LNCaP clone FGC (cell line): ENCODE results near the gene COL8A1.

Experiments used
- DNase-seq: peaks from one replicate; pipeline ENCODE4 v3.0.0-alpha.2; 2011; ENCODE audit warnings: low read depth
- H3K4me3 ChIP-seq: 2 replicates; pipeline ENCODE4 v1.5.1; 2011; ENCODE audit warnings: mild to moderate bottlenecking, low read depth, low read length, control low read depth
- TF ChIP-seq, protein P1 (sequence below): IDR thresholded peaks from 2 replicates; pipeline ENCODE4 v1.5.1; 2012; ENCODE audit warnings: mild to moderate bottlenecking; ENCODE audit not compliant: control insufficient read depth, insufficient read depth; ENCODE audit errors: extremely low read depth

COL8A1 gene

DNA sequence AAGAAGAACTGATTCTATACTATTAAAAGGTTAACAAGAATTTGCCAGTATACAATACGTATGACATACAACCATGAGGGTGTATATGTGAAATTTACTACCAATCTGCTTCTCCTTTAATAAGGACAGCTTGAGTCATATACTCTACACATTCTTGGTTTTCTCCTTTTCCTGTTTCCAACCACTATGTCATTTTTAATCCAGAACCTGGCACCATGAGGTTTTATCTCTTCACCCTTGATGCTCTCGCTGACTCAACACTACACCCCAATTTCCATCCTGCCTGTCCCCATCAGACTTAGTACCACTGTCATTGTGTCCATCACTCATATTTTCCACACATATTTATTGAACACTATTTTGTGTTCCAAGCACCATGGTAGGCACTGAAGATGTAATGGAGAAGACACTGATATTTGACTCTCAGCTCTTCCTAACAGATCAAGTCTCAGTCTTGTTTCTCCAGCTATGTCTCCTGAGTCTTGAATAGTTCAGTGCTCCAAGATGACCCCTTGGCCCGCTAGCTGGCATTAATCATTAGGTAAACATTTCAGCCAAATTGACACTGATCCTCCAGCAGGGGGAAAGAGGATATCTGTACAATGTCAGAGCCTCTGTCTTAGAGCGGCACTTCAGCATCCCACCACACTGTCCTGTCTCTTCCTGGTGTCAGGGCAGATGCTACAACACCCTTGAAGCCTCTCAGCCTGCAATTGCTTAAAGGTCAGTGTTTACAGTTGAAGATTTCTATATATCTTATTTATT, 11.2 kb upstream of the COL8A1 start:
- DNase-seq: no peak
- no peak overlapping the region for H3K4me3 ChIP-seq
- TF ChIP-seq, protein P1, sequence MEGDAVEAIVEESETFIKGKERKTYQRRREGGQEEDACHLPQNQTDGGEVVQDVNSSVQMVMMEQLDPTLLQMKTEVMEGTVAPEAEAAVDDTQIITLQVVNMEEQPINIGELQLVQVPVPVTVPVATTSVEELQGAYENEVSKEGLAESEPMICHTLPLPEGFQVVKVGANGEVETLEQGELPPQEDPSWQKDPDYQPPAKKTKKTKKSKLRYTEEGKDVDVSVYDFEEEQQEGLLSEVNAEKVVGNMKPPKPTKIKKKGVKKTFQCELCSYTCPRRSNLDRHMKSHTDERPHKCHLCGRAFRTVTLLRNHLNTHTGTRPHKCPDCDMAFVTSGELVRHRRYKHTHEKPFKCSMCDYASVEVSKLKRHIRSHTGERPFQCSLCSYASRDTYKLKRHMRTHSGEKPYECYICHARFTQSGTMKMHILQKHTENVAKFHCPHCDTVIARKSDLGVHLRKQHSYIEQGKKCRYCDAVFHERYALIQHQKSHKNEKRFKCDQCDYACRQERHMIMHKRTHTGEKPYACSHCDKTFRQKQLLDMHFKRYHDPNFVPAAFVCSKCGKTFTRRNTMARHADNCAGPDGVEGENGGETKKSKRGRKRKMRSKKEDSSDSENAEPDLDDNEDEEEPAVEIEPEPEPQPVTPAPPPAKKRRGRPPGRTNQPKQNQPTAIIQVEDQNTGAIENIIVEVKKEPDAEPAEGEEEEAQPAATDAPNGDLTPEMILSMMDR: no peak

DNA sequence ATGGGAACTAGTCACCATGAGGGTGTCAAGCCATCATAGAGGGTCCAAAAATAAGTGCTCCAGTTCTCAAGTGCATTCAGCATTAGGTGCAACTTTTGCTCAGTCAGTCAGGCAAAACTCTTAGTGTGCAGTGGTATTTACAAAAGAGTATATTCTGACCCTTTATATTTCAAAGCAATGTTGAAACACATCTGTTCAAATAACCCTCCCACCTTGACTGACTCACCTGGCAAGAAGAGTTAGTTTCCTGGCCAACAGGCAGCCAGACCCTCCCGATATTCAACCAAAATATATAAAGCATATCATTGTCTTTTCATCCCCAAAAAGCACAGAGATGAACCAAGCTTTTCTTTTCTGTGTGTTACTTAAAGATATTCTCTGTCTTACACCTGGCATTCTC, 7.6 kb upstream of the COL8A1 start:
- DNase-seq: no peak
- TF ChIP-seq, protein P1: no peak
- H3K4me3 ChIP-seq: no peak overlapping the region

DNA sequence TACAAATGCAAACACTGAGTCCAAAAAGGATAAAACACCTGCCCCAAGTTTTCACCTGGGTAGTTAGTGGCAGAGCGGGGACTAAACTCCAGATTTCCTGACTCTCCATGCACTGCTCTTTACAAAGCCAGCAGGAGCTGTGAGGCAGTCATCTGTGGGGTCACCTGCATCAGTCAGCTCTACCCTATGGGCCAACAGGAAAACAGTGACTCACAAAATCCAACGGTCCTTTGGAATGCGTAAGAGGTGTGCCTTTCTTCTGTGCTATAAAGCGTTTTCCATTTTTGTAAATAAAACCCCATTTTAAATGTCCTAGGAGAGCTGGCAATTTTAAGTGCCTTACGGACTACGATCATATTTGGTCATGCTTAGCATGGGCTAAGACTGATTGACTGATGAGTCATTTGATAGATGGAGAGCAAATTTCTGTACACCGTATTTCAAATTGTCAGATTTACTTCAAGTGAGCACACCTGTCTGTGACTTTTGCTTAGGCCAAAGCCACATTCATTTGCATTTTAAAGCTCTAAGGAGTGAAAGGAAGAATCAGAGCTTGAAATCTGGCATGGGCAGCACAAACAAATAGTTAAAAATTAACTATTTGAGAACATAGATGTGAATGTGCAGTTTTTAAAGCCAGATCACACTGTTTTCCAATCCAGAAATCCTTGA, 4.4 kb upstream of the COL8A1 start:
- DNase-seq: no peak
- TF ChIP-seq, protein P1: no peak
- H3K4me3 ChIP-seq: no peak overlapping the region

DNA sequence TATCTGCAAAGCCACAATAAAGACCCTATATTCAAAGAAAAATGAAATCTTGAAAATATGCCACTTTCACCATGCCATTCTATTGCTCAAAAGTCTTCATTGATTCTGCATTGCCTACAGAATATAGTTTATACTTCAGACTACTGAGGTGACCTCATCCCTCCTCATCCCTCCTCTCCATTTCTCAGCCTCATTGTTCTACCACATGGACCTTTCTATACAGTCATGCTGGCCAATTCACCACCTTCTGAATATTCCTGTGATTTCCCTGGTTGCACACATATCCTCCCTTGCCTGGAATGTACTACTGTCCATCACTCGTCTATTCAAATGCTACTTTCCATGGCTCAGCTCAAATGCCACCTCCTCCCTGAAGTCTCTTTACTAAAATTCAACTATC, 3.5 kb upstream of the COL8A1 start:
- TF ChIP-seq, protein P1: no peak
- no peak for DNase-seq

DNA sequence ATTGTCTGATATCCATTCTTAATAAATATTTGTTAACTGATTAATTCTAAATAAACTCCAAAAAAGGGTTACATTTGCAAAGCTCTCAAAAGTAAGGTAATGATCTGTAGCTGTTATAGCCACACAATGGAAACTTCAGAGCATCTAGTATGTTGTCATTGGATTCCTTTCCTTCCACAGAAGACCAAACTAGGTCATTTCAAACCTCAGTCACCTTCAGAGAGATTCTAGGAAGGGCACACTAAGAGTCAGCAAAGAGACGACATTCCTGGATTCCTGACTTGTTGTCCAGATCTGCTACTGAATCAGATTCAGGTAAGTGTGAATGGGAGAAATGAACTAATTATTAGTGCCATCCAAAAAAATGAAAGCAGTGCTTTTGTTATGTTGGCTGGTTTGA, 3.0 kb upstream of the COL8A1 start:
- no peak for DNase-seq
- TF ChIP-seq, protein P1: no peak
- no peak overlapping the region for H3K4me3 ChIP-seq

More for the DNA sequence above, 3.5 kb upstream of the COL8A1 start:
- H3K4me3 ChIP-seq: no peak overlapping the region

DNA sequence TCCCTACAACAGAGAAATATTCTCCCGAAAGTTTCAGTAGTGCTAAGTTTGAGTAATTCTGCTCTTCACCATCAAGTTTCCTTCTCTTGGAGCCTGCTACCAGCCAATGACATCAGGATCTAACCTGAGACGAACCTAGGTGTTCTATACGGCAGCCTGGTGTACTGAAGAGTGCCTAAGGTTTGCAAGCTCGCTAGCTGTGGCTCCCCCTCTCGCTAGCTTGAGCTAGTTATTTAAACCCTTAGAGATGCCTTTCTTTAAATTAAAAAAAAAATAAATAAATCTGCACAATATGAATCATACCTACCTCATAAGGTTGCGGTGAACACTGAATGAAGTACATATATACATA, 1.4 kb upstream of the COL8A1 start:
- no peak for DNase-seq

More for the DNA sequence above, 1.4 kb upstream of the COL8A1 start:
- TF ChIP-seq, protein P1: no peak
- no peak overlapping the region for H3K4me3 ChIP-seq
